Small intestine (tissue), 7 donors: Measurements from ENCODE around the gene ONECUT3. TPM values are rescaled to one million over a fixed set of nuclear protein-coding genes. Genes with fewer than 3 reads are reported as not detected.
A peak's percentile ranks its signal among the peaks of the same experiment; 100 is the strongest.

Experiments used
- DNase-seq, 2 donors: peaks; one replicate each; pipeline versions ENCODE4 v3.0.0 to v3.0.0-alpha.2; 2013
- FAIRE-seq: peaks from 2 replicates; lab custom pipeline; 2012; peaks lifted over from hg19 to GRCh38; lab: Jason Lieb, UNC
- H3K27ac ChIP-seq, 3 donors: one replicate each; pipeline ENCODE4 v1.5.1; 2013; ENCODE audit warnings: low read length in 2 of 3, mild to moderate bottlenecking in 2 of 3, control low read depth in 1 of 3, inconsistent platforms in 1 of 3, low read depth in 1 of 3, moderate library complexity in 1 of 3
- H3K27me3 ChIP-seq, 3 donors: one replicate each; pipeline ENCODE4 v1.6.1; 2013; ENCODE audit warnings: low read length in 3 of 3, inconsistent platforms in 1 of 3; ENCODE audit not compliant: control insufficient read depth in 3 of 3, insufficient read depth in 3 of 3
- H3K36me3 ChIP-seq, 3 donors: one replicate each; pipeline ENCODE4 v1.6.1; 2013; ENCODE audit warnings: low read length in 3 of 3, inconsistent platforms in 1 of 3, low read depth in 1 of 3, mild to moderate bottlenecking in 1 of 3, moderate library complexity in 1 of 3; ENCODE audit not compliant: control insufficient read depth in 3 of 3, insufficient read depth in 2 of 3
- H3K4me1 ChIP-seq, 3 donors: one replicate each; pipeline ENCODE4 v1.6.1; 2013; ENCODE audit warnings: low read length in 2 of 3, inconsistent platforms in 1 of 3, low read depth in 1 of 3, mild to moderate bottlenecking in 1 of 3, moderate library complexity in 1 of 3; ENCODE audit not compliant: control insufficient read depth in 3 of 3, insufficient read depth in 2 of 3
- H3K4me3 ChIP-seq, 3 donors: one replicate each; pipeline ENCODE4 v1.5.1; 2013; ENCODE audit warnings: low read length in 3 of 3, control low read depth in 1 of 3, inconsistent platforms in 1 of 3, low read depth in 1 of 3, mild to moderate bottlenecking in 1 of 3, moderate library complexity in 1 of 3
- H3K9me3 ChIP-seq, 2 donors: one replicate each; pipeline ENCODE4 v1.6.1; 2013; ENCODE audit warnings: low read depth in 1 of 2, low read length in 1 of 2; ENCODE audit not compliant: control insufficient read depth in 2 of 2, insufficient read depth in 1 of 2
- WGBS, 3 donors: extraction: QIAGEN DNeasy Blood & Tissue Kit; methylation state at CpG; one replicate each; pipeline ENCODE4 v1.1.7; 2013; 5-methylcytosine and 5-hydroxymethylcytosine counted together
- polyA plus RNA-seq, 4 donors: library from polyadenylated mRNA; stranded (reverse) in 3 of 4; unstranded in 1 of 4; fragments of 200-250 nt in 3 of 4; fragments of 120-200 nt in 1 of 4; gene quantifications; one replicate each; pipeline versions ENCODE4 v1.2.1 to v1.2.3, GENCODE V29; 2013
- donor health status: healthy with polysubstance abuse.
- donor health status: control.
- donor health status: control.
- donor health status: Bipolar disorder and iron deficiency.
- donor health status: healthy.

Gene ONECUT3
- polyA plus RNA-seq, 4 donors: under 0.01 to 0.46 (median 0.15) TPM

DNA sequence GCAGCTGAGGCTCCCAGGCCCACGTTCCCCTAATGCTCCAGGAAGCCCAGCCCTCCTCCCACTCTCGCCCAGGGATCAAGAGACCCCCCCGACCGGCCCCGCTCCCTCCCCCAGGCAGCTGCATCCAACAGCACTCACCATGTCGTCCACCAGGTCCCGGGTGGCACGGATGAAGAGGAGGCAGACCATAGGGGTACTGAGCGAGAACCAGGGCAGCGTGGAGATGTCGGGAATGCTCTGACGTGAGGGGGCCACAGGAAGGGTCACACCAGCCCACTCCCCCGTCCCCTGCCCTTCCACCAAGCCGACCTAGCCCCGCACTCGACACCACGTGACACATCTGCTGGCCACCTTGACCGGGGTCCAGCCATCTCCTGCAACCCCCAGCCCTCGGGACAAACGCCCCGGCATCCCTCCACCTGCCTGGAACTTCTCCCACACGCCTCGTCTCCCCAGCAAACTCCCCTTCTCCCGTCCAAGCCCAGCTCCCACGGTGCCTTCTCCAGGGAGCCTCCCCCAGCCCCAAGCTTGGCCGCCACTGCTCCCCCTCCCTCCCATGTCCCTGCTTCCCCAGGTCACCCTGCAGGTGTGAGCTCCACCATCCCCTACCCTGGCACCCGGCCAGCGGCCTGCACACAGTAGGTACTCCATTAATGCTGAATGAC, 53.9 kb downstream of the ONECUT3 start:
- no peak for DNase-seq
- no peak for FAIRE-seq
- Histone ChIP-seq H3K36me3 (no peaks in the 10 kb centered on the region), H3K4me1 (peaks cover 0 to 5% (median 0%) of the 10 kb centered on the region in 3 donors), H3K4me3 (no peak overlapping the region), H3K9me3 (no peaks in the 10 kb centered on the region), H3K27ac (no peak overlapping the region), H3K27me3 (peaks cover 0 to 2% (median 0%) of the 10 kb centered on the region in 3 donors)
- WGBS, 3 donors: 56 to 69% (median 62%) methylated on average over 19 to 28 of the region's 28 CpGs

GRCh38 chr19:1807695-1808394, 54.5 kb downstream of the ONECUT3 start:
- Histone ChIP-seq H3K4me1 (peaks cover 0 to 5% (median 3%) of the 10 kb centered on the region in 3 donors), H3K27me3 (peaks cover 0 to 2% (median 0%) of the 10 kb centered on the region in 3 donors), H3K4me3 (no peak overlapping the region), H3K9me3 (no peaks in the 10 kb centered on the region), H3K27ac (no peak overlapping the region), H3K36me3 (no peaks in the 10 kb centered on the region)
- WGBS, 3 donors: 48 to 74% (median 59%) methylated on average over 30 of the region's 30 CpGs
- DNase-seq (no peak), FAIRE-seq (no peak)

- Histone ChIP-seq H3K4me1 (peaks cover 0 to 8% (median 5%) of the 10 kb centered on the region in 3 donors), H3K4me3 (no peak overlapping the region), H3K27me3 (peaks cover 0 to 2% (median 0%) of the 10 kb centered on the region in 3 donors), H3K36me3 (no peaks in the 10 kb centered on the region), H3K9me3 (no peaks in the 10 kb centered on the region), H3K27ac (no peak overlapping the region)
- DNase-seq (no peak), FAIRE-seq (no peak)
- 78 to 87% (median 83%) methylated on average over 2 of the region's 2 CpGs for WGBS, 3 donors
Observed at GRCh38 chr19:1808395-1808731, 55.1 kb downstream of the ONECUT3 start.

DNA sequence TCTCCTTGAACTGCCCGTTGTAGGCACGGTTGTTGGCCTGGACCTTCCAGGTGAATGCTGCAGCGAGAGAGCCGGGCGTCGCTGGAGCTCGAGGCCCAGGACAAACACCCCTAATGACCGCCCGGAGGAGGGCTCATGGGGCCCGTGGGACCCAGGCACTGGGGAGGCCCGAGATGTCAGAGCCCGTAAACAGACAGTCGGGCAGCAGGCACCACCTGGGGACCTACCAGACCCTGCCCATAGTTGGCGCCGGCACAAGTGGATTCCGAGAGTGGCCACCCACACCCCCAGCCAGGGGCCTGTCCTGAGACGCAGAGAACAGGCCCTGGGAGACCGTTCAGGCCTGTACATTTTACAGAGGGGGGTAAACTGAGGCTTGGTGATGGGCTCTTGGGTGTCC, 56.4 kb downstream of the ONECUT3 start:
- WGBS, 3 donors: 64 to 77% (median 68%) methylated on average over 18 of the region's 18 CpGs
- H3K4me3 ChIP-seq: no peak overlapping the region
- H3K36me3 ChIP-seq: peaks cover 0 to 5% (median 0%) of the 10 kb centered on the region in 3 donors
- H3K27me3 ChIP-seq: peaks cover 0 to 2% (median 0%) of the 10 kb centered on the region in 3 donors
- no peaks in the 10 kb centered on the region for H3K9me3 ChIP-seq
- DNase-seq (no peak), FAIRE-seq (no peak)
- H3K4me1 ChIP-seq: peaks cover 0 to 8% (median 5%) of the 10 kb centered on the region in 3 donors
- no peak overlapping the region for H3K27ac ChIP-seq

DNA sequence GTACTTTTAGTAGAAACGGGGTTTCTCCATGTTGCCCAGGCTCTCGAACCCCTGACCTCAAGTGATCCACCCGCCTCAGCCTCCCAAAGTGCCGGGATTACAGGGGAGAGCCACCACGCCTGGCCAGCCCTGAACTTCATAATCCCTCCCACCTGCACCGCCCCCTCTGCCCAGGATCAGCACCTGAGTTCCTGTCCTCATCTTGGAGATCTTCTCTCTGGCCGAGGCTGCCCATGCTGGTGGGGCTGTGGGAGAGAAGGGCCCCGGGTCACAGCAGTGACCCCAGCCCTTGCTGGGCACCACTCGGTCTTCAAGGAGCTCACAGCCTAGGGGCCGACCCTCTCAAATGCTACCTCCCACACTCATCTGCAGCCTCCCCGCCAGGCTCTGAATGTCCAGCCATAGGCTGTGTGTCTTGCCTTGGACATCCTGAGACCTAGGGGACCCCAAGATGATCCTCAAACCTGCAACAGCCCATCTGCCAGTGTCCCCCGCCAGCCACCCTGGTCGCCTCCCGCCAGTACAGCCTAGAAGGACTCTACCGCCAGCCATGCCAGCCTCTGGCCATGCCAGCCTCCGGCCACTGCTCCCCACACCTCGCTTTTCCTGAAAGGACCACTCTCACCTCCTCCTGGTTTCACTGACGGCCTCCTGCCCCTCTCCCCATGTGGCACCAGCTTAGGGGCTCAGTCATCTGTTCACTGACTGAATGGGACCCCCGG, 57.3 kb downstream of the ONECUT3 start:
- no peaks in the 10 kb centered on the region for H3K9me3 ChIP-seq
- no peak overlapping the region for H3K27ac ChIP-seq
- FAIRE-seq (no peak), DNase-seq (no peak)
- WGBS, 3 donors: 62 to 87% (median 69%) methylated on average over 17 to 19 of the region's 19 CpGs
- H3K36me3 ChIP-seq: peaks cover 0 to 14% (median 2%) of the 10 kb centered on the region in 3 donors
- peaks cover 0 to 8% (median 5%) of the 10 kb centered on the region in 3 donors for H3K4me1 ChIP-seq
- H3K4me3 ChIP-seq: no peak overlapping the region
- H3K27me3 ChIP-seq: peaks cover 0 to 2% (median 0%) of the 10 kb centered on the region in 3 donors

DNA sequence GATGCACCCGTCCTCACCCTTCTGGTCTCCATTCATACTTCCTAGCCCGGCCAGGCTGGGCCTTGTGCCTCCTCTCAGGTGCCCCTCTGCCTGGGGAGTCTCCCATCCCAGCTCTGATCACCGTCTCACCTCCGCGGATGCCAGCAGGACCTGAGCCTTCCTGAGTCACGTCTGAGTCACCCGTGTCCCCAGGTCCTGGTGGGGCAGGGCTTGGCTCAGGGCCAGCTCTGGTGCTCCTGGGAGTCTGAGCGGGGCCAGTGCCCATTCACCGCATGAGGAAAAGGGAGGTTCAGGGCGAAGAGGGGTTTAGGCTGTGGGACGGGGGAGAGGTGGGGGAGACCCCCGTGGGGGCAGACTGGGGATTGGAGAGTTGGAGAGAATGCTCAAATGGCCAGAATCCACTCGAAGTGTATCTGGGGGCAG, 58.2 kb downstream of the ONECUT3 start:
- H3K27ac ChIP-seq: peak overlapping the region in 1 of 3 donors; percentile 27
- peaks cover 0 to 8% (median 5%) of the 10 kb centered on the region in 3 donors for H3K4me1 ChIP-seq
- peaks cover 6 to 23% (median 8%) of the 10 kb centered on the region in 3 donors for H3K36me3 ChIP-seq
- FAIRE-seq: no peak
- peak; percentile 57 to 93 for DNase-seq
- peaks cover 0 to 2% (median 0%) of the 10 kb centered on the region in 3 donors for H3K27me3 ChIP-seq
- peak overlapping the region in 1 of 3 donors; percentile 51 for H3K4me3 ChIP-seq
- 7 to 25% (median 25%) methylated on average over 12 to 13 of the region's 13 CpGs for WGBS, 3 donors
- no peaks in the 10 kb centered on the region for H3K9me3 ChIP-seq

DNA sequence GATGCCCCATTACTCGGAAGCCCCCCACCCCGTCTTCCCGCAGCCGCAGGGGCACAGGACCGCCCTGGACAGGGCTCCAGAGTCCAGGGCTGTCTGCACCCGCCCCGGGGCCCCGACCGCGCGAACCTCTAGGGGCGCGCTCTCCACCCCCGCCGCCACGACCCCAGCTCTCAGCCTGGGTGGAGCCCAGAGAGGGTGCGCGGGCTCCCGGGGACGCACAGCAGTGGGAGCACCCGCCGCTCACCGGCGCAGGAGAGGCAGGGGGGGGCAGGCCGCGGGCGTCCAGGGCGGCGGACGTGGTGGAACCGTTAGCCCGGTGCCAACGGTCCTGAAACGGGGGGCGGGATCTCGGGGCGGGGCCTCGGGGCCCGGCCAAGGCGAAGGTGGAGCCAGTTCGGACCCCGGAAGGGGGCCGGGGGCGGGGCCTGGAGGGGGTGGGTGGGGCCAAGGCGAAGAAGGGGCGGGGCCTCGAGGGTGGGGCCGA, 58.7 kb downstream of the ONECUT3 start, which contains the start of gene ATP8B3:
ATP8B3 (minus strand) TSS at position 335 of the 484 bp plus-strand sequence. CDS start 540 bp downstream, outside the sequence.
- H3K36me3 ChIP-seq: peaks cover 8 to 28% (median 12%) of the 10 kb centered on the region in 3 donors
- peaks cover 0 to 8% (median 5%) of the 10 kb centered on the region in 3 donors for H3K4me1 ChIP-seq
- peak within 1 kb of the TSS in 1 of 3 donors; percentile 79 for H3K27ac ChIP-seq
- no peaks in the 10 kb centered on the region for H3K9me3 ChIP-seq
- DNase-seq (peak in 1 of 2 donors; percentile 25), FAIRE-seq (no peak)
- peak within 1 kb of the TSS; percentile 34 to 51 (median 35) for H3K4me3 ChIP-seq
- peaks cover 0 to 2% (median 0%) of the 10 kb centered on the region in 3 donors for H3K27me3 ChIP-seq
- WGBS, 3 donors: 1 to 2% (median 2%) methylated on average over 25 to 48 of the region's 48 CpGs
